BJ (cell line): Measurements from ENCODE around the gene CARS2. TPM values are rescaled to one million over a fixed set of nuclear protein-coding genes. Genes with fewer than 3 reads are reported as not detected.

ENCODE experiments used
- CTCF ChIA-PET: fragments of 350-600 bp; formaldehyde crosslinking; extraction: SDS; loops from one replicate; lab custom pipeline; 2021; ENCODE audit warnings: antibody characterized with exemption, inconsistent platforms; lab: Yijun Ruan, JAX
- POLR2A ChIA-PET: fragments of 300-600 bp; sonication (Branson Sonifier 250); formaldehyde crosslinking; extraction: SDS; loops from one replicate; lab custom pipeline; 2021; ENCODE audit warnings: antibody characterized with exemption; lab: Charles Lee
- DNase-seq: peaks from one replicate; pipeline ENCODE4 v3.0.0-alpha.2; 2011; ENCODE audit warnings: low read depth
- H3K27me3 ChIP-seq: 2 replicates; pipeline ENCODE4 v1.6.0; 2011; ENCODE audit warnings: low read length; ENCODE audit not compliant: control insufficient read depth, insufficient read depth
- H3K36me3 ChIP-seq: 2 replicates; pipeline ENCODE4 v1.5.1; 2011; ENCODE audit warnings: low read length; ENCODE audit not compliant: control insufficient read depth, insufficient read depth
- H3K4me3 ChIP-seq: 2 replicates; pipeline ENCODE4 v1.5.1; 2011; ENCODE audit warnings: low read depth, mild to moderate bottlenecking, control low read depth, low read length
- CTCF ChIP-seq: IDR thresholded peaks from 2 replicates; pipeline ENCODE4 v1.5.1; 2011; ENCODE audit warnings: low read depth, mild to moderate bottlenecking, control low read depth, inconsistent platforms, low read length, moderate library complexity; ENCODE audit not compliant: insufficient read depth
- polyA plus RNA-seq: library from polyadenylated mRNA; depleted of rRNA; stranded (reverse); fragments of >200 nt; gene quantifications from 2 replicates; pipeline ENCODE4 v1.2.3, GENCODE V29; 2011

The CARS2 gene
- polyA plus RNA-seq, 1 experiment: 76.8 TPM

GRCh38 chr13:110683203-110683883 is 22.6 kb downstream of the CARS2 start:
- no peak overlapping the region for H3K4me3 ChIP-seq
- peak; percentile 28; the same call in 1 of the 2 replicates for TF ChIP-seq CTCF
- ChIA-PET POLR2A (no interaction called here), CTCF (interaction anchor here (0.8 to 1.5 kb wide), 4 partner anchors 14 to 140 kb away, joined by 3 read pairs; no protein-coding TSS in a partner anchor)
- peaks cover 23% of the 10 kb centered on the region for H3K36me3 ChIP-seq
- DNase-seq: no peak
- no peaks in the 10 kb centered on the region for H3K27me3 ChIP-seq

- no peak for TF ChIP-seq CTCF
- ChIA-PET POLR2A (no interaction called here), CTCF (interaction anchor here (1.0 kb wide), 1 partner anchor 141 kb away, joined by 3 read pairs; no protein-coding TSS in a partner anchor)
- no peak for DNase-seq
- no peaks in the 10 kb centered on the region for H3K27me3 ChIP-seq
- H3K36me3 ChIP-seq: peaks cover 22% of the 10 kb centered on the region
- H3K4me3 ChIP-seq: no peak overlapping the region
Observed at GRCh38 chr13:110682746-110683145, 23.2 kb downstream of the CARS2 start.

GRCh38 chr13:110681868-110682550 is 23.9 kb downstream of the CARS2 start:
- DNase-seq: no peak
- no peak overlapping the region for H3K4me3 ChIP-seq
- CTCF ChIA-PET: interaction anchor here (1.0 to 2.6 kb wide), 5 partner anchors 8 to 142 kb away, joined by 3 to 10 read pairs (median 7); no protein-coding TSS in a partner anchor
- H3K27me3 ChIP-seq: no peaks in the 10 kb centered on the region
- POLR2A ChIA-PET: interaction anchor here (0.7 kb wide), 1 partner anchor 176 kb away, joined by 3 read pairs; no protein-coding TSS in a partner anchor
- H3K36me3 ChIP-seq: peaks cover 21% of the 10 kb centered on the region
- no peak for TF ChIP-seq CTCF

- no peak for DNase-seq
- H3K4me3 ChIP-seq: no peak overlapping the region
- TF ChIP-seq CTCF: peak; percentile 45
- POLR2A ChIA-PET: no interaction called here
- CTCF ChIA-PET: interaction anchor here (0.9 to 2.6 kb wide), 4 partner anchors 9 to 137 kb away, joined by 3 to 10 read pairs (median 8); no protein-coding TSS in a partner anchor
- H3K27me3 ChIP-seq: no peaks in the 10 kb centered on the region
- H3K36me3 ChIP-seq: peaks cover 27% of the 10 kb centered on the region
Observed at GRCh38 chr13:110680852-110681251, 25.1 kb downstream of the CARS2 start.
